Stimulated activated memory B cell treated with anti-CD40 and anti-IgM and Interleukin-4, amounts not matched to agents 10 μg/mL and 1 μg/mL and 100 μg/mL, for 72 hours (primary cell): ENCODE measurements around the gene MIOX.

Source experiments
- ATAC-seq: fragments of 150-1000 bp; cut with Tn5 transposase; 2 replicates; pipeline ENCODE4 v1.10.0; 2021
- H3K27ac Mint-ChIP-seq: one replicate; pipeline ENCODE4 v1.8.0; 2022; ENCODE audit warnings: mild to moderate bottlenecking, mixed read lengths
- H3K27me3 Mint-ChIP-seq: one replicate; pipeline ENCODE4 v1.8.0; 2022; ENCODE audit warnings: mixed read lengths
- H3K36me3 Mint-ChIP-seq: one replicate; pipeline ENCODE4 v1.8.0; 2022; ENCODE audit warnings: mixed read lengths
- H3K4me1 Mint-ChIP-seq: one replicate; pipeline ENCODE4 v1.8.0; 2022; ENCODE audit warnings: mixed read lengths
- H3K4me3 Mint-ChIP-seq: one replicate; pipeline ENCODE4 v1.8.0; 2022; ENCODE audit warnings: mild to moderate bottlenecking, moderate library complexity, mixed read lengths
- H3K9me3 Mint-ChIP-seq: one replicate; pipeline ENCODE4 v1.8.0; 2022; ENCODE audit warnings: mixed read lengths

Gene MIOX

GRCh38 chr22:50465066-50465930 is 21.4 kb upstream of the MIOX start:
- Mint-ChIP-seq H3K27me3 (no peaks in the 10 kb centered on the region), H3K4me1 (peaks cover 42% of the 10 kb centered on the region), H3K4me3 (no peak overlapping the region), H3K9me3 (no peaks in the 10 kb centered on the region), H3K36me3 (peaks cover 70% of the 10 kb centered on the region), H3K27ac (no peak overlapping the region)
- no peak for ATAC-seq

GRCh38 chr22:50467341-50467740 is 19.3 kb upstream of the MIOX start:
- Mint-ChIP-seq H3K36me3 (peaks cover 54% of the 10 kb centered on the region), H3K4me3 (no peak overlapping the region), H3K9me3 (no peaks in the 10 kb centered on the region), H3K4me1 (peaks cover 62% of the 10 kb centered on the region), H3K27ac (peak overlapping the region; percentile 97), H3K27me3 (no peaks in the 10 kb centered on the region)
- ATAC-seq: no peak

- H3K27ac Mint-ChIP-seq: peak overlapping the region; percentile 97
- H3K36me3 Mint-ChIP-seq: peaks cover 52% of the 10 kb centered on the region
- H3K9me3 Mint-ChIP-seq: no peaks in the 10 kb centered on the region
- no peak overlapping the region for H3K4me3 Mint-ChIP-seq
- no peaks in the 10 kb centered on the region for H3K27me3 Mint-ChIP-seq
- no peak for ATAC-seq
- H3K4me1 Mint-ChIP-seq: peaks cover 68% of the 10 kb centered on the region
These were observed 18.8 kb upstream of the MIOX start for GRCh38 chr22:50467773-50468440.

- no peak for ATAC-seq
- Mint-ChIP-seq H3K27me3 (no peaks in the 10 kb centered on the region), H3K4me1 (peaks cover 75% of the 10 kb centered on the region), H3K9me3 (no peaks in the 10 kb centered on the region), H3K27ac (peak overlapping the region; percentile 97), H3K36me3 (peaks cover 50% of the 10 kb centered on the region), H3K4me3 (peak overlapping the region; percentile 64)
These were observed 18.0 kb upstream of the MIOX start for GRCh38 chr22:50468626-50469025.

GRCh38 chr22:50469377-50470305 is 17.0 kb upstream of the MIOX start:
- Mint-ChIP-seq H3K27ac (peak overlapping the region; percentile 97), H3K27me3 (no peaks in the 10 kb centered on the region), H3K4me1 (peaks cover 75% of the 10 kb centered on the region), H3K36me3 (peaks cover 40% of the 10 kb centered on the region), H3K4me3 (peak overlapping the region; percentile 64), H3K9me3 (no peaks in the 10 kb centered on the region)
- ATAC-seq: peak; percentile 91

- Mint-ChIP-seq H3K27me3 (no peaks in the 10 kb centered on the region), H3K4me1 (peaks cover 80% of the 10 kb centered on the region)
These were observed 16.2 kb upstream of the MIOX start for GRCh38 chr22:50470491-50470890.

GRCh38 chr22:50471197-50471847 is 15.3 kb upstream of the MIOX start:
- peak overlapping the region; percentile 64 for H3K4me3 Mint-ChIP-seq
- H3K27ac Mint-ChIP-seq: peak overlapping the region; percentile 97
- peaks cover 24% of the 10 kb centered on the region for H3K36me3 Mint-ChIP-seq
- H3K27me3 Mint-ChIP-seq: no peaks in the 10 kb centered on the region
- H3K4me1 Mint-ChIP-seq: peaks cover 86% of the 10 kb centered on the region
- no peak for ATAC-seq
- H3K9me3 Mint-ChIP-seq: no peaks in the 10 kb centered on the region

More at GRCh38 chr22:50470491-50470890, 16.2 kb upstream of the MIOX start:
- peak overlapping the region; percentile 64 for H3K4me3 Mint-ChIP-seq
- H3K36me3 Mint-ChIP-seq: peaks cover 32% of the 10 kb centered on the region
- peak overlapping the region; percentile 97 for H3K27ac Mint-ChIP-seq
- peak; percentile 11 for ATAC-seq
- no peaks in the 10 kb centered on the region for H3K9me3 Mint-ChIP-seq

GRCh38 chr22:50471962-50472361 is 14.7 kb upstream of the MIOX start:
- Mint-ChIP-seq H3K4me3 (peak overlapping the region; percentile 16), H3K36me3 (peaks cover 17% of the 10 kb centered on the region), H3K4me1 (peaks cover 79% of the 10 kb centered on the region), H3K27me3 (no peaks in the 10 kb centered on the region), H3K9me3 (no peaks in the 10 kb centered on the region), H3K27ac (peak overlapping the region; percentile 97)
- ATAC-seq: no peak

- Mint-ChIP-seq H3K36me3 (peaks cover 12% of the 10 kb centered on the region), H3K9me3 (no peaks in the 10 kb centered on the region), H3K27ac (peak overlapping the region; percentile 97), H3K4me1 (peaks cover 75% of the 10 kb centered on the region), H3K4me3 (peak overlapping the region; percentile 93), H3K27me3 (no peaks in the 10 kb centered on the region)
- ATAC-seq: no peak
These were observed 13.6 kb upstream of the MIOX start for GRCh38 chr22:50473088-50473487.

GRCh38 chr22:50473855-50474671 is 12.6 kb upstream of the MIOX start:
- no peaks in the 10 kb centered on the region for H3K9me3 Mint-ChIP-seq
- peak overlapping the region; percentile 93 for H3K4me3 Mint-ChIP-seq
- H3K27me3 Mint-ChIP-seq: no peaks in the 10 kb centered on the region
- peak overlapping the region; percentile 97 for H3K27ac Mint-ChIP-seq
- H3K4me1 Mint-ChIP-seq: peaks cover 66% of the 10 kb centered on the region
- peaks cover 6% of the 10 kb centered on the region for H3K36me3 Mint-ChIP-seq
- ATAC-seq: no peak

- Mint-ChIP-seq H3K36me3 (peaks cover 6% of the 10 kb centered on the region), H3K27ac (peak within 1 kb of the TSS; percentile 97), H3K27me3 (peaks cover 7% of the 10 kb centered on the region), H3K9me3 (no peaks in the 10 kb centered on the region), H3K4me1 (peaks cover 60% of the 10 kb centered on the region), H3K4me3 (peak within 1 kb of the TSS; percentile 93)
- ATAC-seq: peak; percentile 87
These were observed 11.7 kb upstream of the MIOX start, which contains the start of gene SBF1 for GRCh38 chr22:50474710-50475651. Gene SBF1, minus strand, starts transcription at chr22:50475035. Its CDS starts 195 bp downstream, at chr22:50474840.

GRCh38 chr22:50475652-50476002 is 11.0 kb upstream of the MIOX start:
- no peak for ATAC-seq
- H3K27ac Mint-ChIP-seq: peak overlapping the region; percentile 77
- H3K9me3 Mint-ChIP-seq: no peaks in the 10 kb centered on the region
- peak overlapping the region; percentile 80 for H3K4me3 Mint-ChIP-seq
- peaks cover 58% of the 10 kb centered on the region for H3K4me1 Mint-ChIP-seq
- peaks cover 13% of the 10 kb centered on the region for H3K27me3 Mint-ChIP-seq
- peaks cover 6% of the 10 kb centered on the region for H3K36me3 Mint-ChIP-seq

- Mint-ChIP-seq H3K4me1 (peaks cover 46% of the 10 kb centered on the region), H3K27ac (peak overlapping the region; percentile 77), H3K9me3 (no peaks in the 10 kb centered on the region), H3K4me3 (no peak overlapping the region), H3K27me3 (peaks cover 15% of the 10 kb centered on the region), H3K36me3 (peaks cover 6% of the 10 kb centered on the region)
- no peak for ATAC-seq
These were observed 9.8 kb upstream of the MIOX start for GRCh38 chr22:50476868-50477267.
